HuH-7.5 (cell line): ENCODE results near the gene EVX2.
A peak's percentile ranks its signal among the peaks of the same experiment; 100 is the strongest.

Experiments
- DNase-seq: peaks from one replicate; pipeline ENCODE4 v3.0.0; 2011; ENCODE audit warnings: low spot score

Gene EVX2

GRCh38 chr2:176096243-176096985 lies 12.7 kb upstream of the EVX2 start:
- DNase-seq = no peak

- DNase-seq = no peak
Measured at GRCh38 chr2:176095421-176095820, 11.7 kb upstream of the EVX2 start.

GRCh38 chr2:176094349-176094748 lies 10.6 kb upstream of the EVX2 start:
- no peak for DNase-seq

- no peak for DNase-seq
Measured at GRCh38 chr2:176093898-176094249, 10.1 kb upstream of the EVX2 start.

GRCh38 chr2:176093145-176093897 lies 9.6 kb upstream of the EVX2 start:
- no peak for DNase-seq

- no peak for DNase-seq
Measured at GRCh38 chr2:176092270-176093144, 8.7 kb upstream of the EVX2 start, which contains the start of gene HOXD13. Gene HOXD13 (plus strand): TSS chr2:176092721. CDS start chr2:176092891, 170 bp downstream.

- no peak for DNase-seq
Measured at GRCh38 chr2:176091329-176092258, 7.8 kb upstream of the EVX2 start.

- no peak for DNase-seq
Measured at GRCh38 chr2:176090862-176091261, 7.1 kb upstream of the EVX2 start.

GRCh38 chr2:176089843-176090395 lies 6.2 kb upstream of the EVX2 start:
- DNase-seq = no peak

- DNase-seq = no peak
Measured at GRCh38 chr2:176088937-176089842, 5.4 kb upstream of the EVX2 start.

GRCh38 chr2:176088048-176088936 lies 4.5 kb upstream of the EVX2 start:
- peak; percentile 94 for DNase-seq

GRCh38 chr2:176087330-176088047 lies 3.7 kb upstream of the EVX2 start:
- DNase-seq = no peak

- DNase-seq = peak; percentile 77
Measured at GRCh38 chr2:176085861-176086771, 2.4 kb upstream of the EVX2 start.

GRCh38 chr2:176085120-176085788 lies 1.5 kb upstream of the EVX2 start:
- no peak for DNase-seq

GRCh38 chr2:176084611-176085119 lies 903 bp upstream of the EVX2 start:
- DNase-seq = no peak
